Measurements from ENCODE around the gene MCF2L2. TPM values are rescaled to one million over a fixed set of nuclear protein-coding genes. Genes with fewer than 3 reads are reported as not detected.

Gene MCF2L2
- total RNA-seq, 1 experiment from 2014 or later: 0.46 TPM

DNA sequence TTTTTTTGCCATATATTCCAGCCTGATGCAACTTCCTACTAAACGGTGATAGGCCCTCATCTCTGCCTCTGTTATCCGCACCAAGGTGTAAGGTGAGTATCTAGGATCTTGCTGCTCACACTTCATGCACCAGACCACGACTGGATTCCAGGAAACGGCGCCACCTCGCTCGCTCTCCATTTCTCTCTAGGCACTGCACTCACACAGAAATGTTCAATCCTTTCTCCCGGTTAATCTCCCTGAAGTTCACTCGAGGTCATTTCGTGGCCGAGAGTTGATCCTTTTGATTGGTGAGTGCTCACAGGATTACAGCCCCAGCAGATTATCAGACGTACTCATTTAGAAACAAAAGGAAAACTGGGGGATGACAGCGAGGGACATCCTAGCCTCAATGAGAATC is 28.1 kb downstream of the MCF2L2 start:
- no peak for DNase-seq (ENCODE audit: low read depth)

- no peak for DNase-seq (ENCODE audit: low read depth)
Observed at GRCh38 chr3:183396662-183397391, 31.6 kb downstream of the MCF2L2 start.

- DNase-seq (ENCODE audit: low read depth): no peak
Observed at GRCh38 chr3:183394150-183394549, 34.3 kb downstream of the MCF2L2 start.

- DNase-seq (ENCODE audit: low read depth): no peak
Observed at GRCh38 chr3:183393625-183394024, 34.8 kb downstream of the MCF2L2 start.

- DNase-seq (ENCODE audit: low read depth): no peak
Observed at GRCh38 chr3:183392186-183393034, 36.0 kb downstream of the MCF2L2 start.

GRCh38 chr3:183391460-183391859 is 37.0 kb downstream of the MCF2L2 start:
- no peak for DNase-seq (ENCODE audit: low read depth)

GRCh38 chr3:183390844-183391243 is 37.6 kb downstream of the MCF2L2 start:
- DNase-seq (ENCODE audit: low read depth): no peak

DNA sequence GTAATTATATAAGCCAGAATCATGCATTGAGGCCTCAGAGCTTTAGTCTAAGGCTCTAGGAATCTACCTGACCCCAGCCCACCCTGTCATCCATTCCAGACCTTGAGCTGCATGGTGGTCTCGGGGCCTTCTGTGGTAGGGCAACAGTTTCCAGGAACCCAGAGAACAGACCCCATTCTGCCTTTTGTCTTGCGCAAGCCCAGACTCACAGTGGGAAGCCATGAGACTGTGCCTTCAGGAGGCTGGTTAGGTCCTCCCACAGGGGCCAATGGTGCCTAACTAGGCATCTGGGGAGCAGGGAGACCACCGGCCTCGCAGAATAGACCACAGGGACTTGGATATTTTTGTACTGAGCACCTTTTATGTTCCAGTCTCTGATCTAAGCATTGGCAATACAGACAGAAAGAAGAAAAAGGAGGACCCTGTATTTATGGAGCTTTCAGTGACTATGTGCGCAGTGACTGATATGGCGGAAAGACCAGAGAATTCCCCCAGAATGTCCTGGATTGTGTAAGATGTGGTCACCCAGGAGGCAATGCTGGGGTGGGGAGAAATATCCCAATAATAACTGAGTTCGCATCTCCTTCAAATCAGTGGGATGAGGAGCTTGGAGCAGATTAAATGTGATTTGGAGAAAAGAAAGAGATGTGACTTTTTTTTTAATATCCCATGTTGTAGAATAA is 40.1 kb downstream of the MCF2L2 start:
- no peak for DNase-seq (ENCODE audit: low read depth)

- no peak for DNase-seq (ENCODE audit: low read depth)
Observed at GRCh38 chr3:183387797-183388196, 40.6 kb downstream of the MCF2L2 start.

DNA sequence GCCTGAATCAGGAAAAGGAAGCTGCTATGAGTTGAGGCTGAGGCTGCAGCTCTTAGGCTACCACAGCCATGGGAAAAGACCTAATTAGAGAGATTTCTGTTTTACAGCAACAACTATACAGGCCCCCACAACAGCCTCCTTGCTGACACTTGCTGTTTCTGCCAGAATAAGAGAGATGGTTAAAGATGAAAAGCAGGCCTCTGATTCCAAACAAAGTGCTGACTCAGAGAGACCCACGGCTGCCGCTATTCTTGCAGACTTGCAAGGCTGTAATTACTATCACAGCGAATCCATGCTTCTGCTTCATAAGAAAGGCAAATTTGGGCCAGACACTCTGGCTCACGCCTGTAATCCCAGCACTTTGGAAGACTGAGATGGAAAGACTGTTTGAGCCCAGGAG is 41.8 kb downstream of the MCF2L2 start:
- no peak for DNase-seq (ENCODE audit: low read depth)

DNA sequence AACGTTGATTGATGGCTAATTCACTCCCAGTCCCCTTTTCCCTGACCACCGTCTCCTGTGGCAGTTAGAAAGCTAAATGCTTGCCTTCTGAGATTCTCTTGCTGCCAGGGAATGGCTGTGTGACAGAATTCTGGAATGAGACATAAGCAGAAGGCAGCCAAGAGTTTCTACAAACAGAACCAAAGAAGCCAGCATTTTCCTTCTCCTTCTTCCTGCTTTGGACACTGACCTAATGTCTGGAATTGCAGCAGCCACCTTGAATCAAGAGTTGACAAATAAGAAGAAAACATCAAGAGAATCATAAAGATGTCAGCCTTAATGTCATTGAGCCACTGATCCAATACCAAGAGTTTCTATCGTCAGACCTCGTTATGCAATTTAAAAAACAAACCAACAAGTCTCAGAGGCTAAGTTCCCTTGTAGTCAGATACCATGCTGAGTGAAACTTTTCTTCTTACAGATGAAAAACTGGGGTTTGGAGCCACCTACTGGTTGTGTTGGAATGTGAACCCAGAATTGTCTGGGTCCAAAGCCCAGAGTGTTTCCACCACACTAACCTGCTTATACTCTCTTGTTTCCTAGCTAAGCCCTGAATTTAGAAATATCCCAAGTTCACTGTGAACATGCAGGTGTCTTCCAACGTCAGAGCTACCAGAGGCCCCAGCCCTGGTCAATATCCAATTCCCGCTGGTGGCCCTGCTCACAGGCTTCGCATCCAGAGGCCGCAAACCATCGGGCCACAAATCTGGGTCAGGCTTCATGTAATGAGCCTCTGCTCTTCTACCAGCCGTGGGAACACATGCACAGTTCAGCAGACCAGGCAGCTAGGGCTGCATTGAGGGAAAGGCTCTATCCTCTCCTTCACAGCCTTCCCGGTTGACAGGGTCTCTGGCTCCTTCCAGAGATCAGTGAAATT is 42.5 kb downstream of the MCF2L2 start:
- DNase-seq (ENCODE audit: low read depth): peak; percentile 62

- DNase-seq (ENCODE audit: low read depth): no peak
Observed at GRCh38 chr3:183381673-183382072, 46.7 kb downstream of the MCF2L2 start.

DNA sequence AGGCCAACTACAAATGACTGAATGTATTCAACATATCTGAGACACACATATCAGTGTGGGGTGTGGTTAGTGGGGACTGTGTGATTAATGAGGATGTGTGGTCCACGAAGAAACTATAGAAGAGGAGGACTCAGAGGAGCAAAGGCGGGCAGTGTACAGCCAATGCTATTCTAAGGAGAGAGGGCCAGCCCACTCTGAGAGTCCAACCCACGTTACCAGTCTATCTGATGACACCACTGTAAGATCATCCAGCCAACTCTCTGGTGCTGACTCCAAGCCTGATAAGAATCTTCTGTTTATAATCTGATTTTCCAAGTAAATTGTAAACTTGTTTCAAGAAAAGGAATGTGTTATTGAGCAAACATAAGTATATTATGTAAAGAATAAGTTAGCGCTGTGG is 47.2 kb downstream of the MCF2L2 start:
- DNase-seq (ENCODE audit: low read depth): peak; percentile 58

DNA sequence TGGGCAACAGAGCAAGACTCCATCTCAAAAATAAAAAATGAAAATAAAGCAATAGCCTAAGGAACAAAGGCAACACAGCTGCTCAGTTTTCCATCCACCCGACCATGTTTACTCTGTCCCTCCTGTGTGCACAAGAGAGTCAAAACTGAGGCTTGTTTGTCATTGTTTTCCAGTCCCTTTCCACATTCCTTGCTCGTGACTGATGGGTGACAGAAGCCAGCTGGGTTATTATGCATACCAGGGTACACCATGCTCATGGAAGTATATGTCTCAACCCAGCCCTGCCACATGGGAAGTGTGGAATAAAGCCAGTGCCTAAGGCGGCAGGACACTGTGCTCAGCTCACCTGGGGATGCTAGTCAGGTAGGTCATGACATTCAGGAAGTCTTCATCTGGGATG is 49.5 kb downstream of the MCF2L2 start:
- no peak for DNase-seq (ENCODE audit: low read depth)

- no peak for DNase-seq (ENCODE audit: low read depth)
Observed at GRCh38 chr3:183378545-183378944, 49.9 kb downstream of the MCF2L2 start.

GRCh38 chr3:183378008-183378407 is 50.4 kb downstream of the MCF2L2 start:
- DNase-seq (ENCODE audit: low read depth): no peak

DNA sequence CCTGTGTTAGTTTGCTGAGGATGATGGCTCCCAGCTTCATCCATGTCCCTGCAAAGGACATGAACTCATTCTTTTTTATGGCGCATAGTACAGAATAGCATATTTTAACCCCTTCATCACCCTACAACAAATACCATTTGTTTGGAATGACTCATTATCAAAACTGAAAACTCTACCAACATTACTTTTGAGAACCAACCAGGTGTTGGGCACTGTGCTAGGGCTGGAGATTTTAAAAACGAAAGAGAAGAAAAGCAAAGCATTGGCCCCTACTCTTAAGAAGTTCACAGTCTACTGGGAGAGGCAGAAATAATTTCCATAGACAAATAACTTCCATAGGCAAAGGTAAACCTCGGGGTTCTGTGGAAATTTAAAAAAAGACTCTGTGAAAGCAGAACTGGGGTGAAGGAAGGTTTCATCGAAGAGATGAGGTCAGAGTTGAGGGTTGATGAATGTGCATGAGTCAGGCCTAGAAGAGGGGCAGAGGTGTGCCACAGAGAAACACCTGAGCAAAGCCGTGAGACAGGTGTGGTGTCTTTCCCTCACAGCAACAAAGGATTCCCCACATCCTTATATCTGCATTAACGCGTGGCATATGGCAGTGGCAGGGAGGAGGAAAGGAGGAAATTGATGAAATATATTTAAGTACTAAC is 51.0 kb downstream of the MCF2L2 start:
- DNase-seq (ENCODE audit: low read depth): peak; percentile 20

DNA sequence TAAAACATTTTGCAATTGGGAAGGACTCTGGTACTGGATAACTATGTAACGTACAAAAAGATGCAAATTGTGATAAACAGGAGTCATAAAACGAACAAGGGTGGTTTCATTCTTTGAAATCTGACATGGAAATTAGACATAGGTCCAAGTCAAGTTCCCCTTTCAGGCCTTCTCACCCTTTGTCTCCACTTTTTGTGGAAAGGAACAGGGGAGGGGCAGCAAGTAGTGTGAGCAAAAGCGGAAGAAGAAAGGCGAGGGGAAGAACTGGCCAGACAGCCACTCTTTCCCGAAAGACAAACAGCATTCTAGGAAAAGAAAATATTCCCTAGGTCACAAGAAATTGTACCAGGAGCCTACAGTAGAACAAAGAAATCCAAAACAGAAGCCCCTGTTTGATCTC is 52.6 kb downstream of the MCF2L2 start:
- no peak for DNase-seq (ENCODE audit: low read depth)

- DNase-seq (ENCODE audit: low read depth): no peak
Observed at GRCh38 chr3:183375337-183375736, 53.1 kb downstream of the MCF2L2 start.

GRCh38 chr3:183372911-183373310 is 55.5 kb downstream of the MCF2L2 start:
- DNase-seq (ENCODE audit: low read depth): no peak

DNA sequence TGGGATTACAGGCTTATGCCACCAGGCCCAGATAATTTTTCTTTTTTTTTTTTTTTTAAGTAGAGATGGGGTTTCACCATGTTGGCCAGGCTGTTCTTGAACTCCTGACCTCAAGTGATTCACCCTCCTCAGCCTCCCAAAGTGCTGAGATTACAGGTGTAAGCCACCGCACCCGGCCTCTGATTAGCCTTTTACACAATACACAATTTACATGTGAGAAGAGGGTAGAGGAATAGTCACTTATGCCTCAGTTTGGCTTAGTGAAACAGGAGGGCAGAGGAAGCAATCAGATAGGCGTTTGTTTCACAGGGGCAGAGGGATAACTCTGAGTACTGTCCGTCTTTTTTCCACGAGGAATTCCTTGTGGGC is 56.8 kb downstream of the MCF2L2 start:
- DNase-seq (ENCODE audit: low read depth): peak; percentile 21

Data from Daoy (cell line).